SK-N-SH (cell line): ENCODE measurements around the gene CDK3. TPM values are rescaled to one million over a fixed set of nuclear protein-coding genes. Genes with fewer than 3 reads are reported as not detected.

Experiments
- CTCF ChIA-PET: fragments of 300-600, 350-600 bp; formaldehyde crosslinking; extraction: SDS; loops from one replicate; lab custom pipeline; 2021; lab: Yijun Ruan, JAX
- POLR2A ChIA-PET: fragments of 350-600 bp; sonication (Branson Sonifier 250); formaldehyde crosslinking; extraction: SDS; loops from one replicate; lab custom pipeline; 2020; ENCODE audit warnings: antibody characterized with exemption, inconsistent platforms; lab: Yijun Ruan, JAX
- DNase-seq: peaks from one replicate; pipeline ENCODE4 v3.0.0; 2012
- H2AFZ ChIP-seq: fragments of 200-600 bp; sonication (generic); 2 replicates; pipeline ENCODE4 v1.8.1; 2016; ENCODE audit warnings: antibody characterized with exemption, mild to moderate bottlenecking, low read depth
- H3F3A ChIP-seq: fragments of 200-600 bp; sonication (generic); replicated peaks from 2 replicates; pipeline ENCODE3; 2016; ENCODE audit warnings: antibody characterized with exemption, mild to moderate bottlenecking; ENCODE audit not compliant: insufficient read depth
- H3K27ac ChIP-seq, 2 experiments: fragments of 200-500 bp in 1 of 2; fragments of 200-600 bp in 1 of 2; sonication (Bioruptor generic) in 1 of 2; sonication (generic), shearing (Covaris generic) in 1 of 2; 2 replicates each; pipeline versions ENCODE4 v1.5.1 to v1.6.1; 2014 to 2016; ENCODE audit warnings: low read depth in 2 of 2, inconsistent platforms in 1 of 2, low read length in 1 of 2, mild to moderate bottlenecking in 1 of 2, mixed read lengths in 1 of 2
- H3K27me3 ChIP-seq: fragments of 200-600 bp; sonication (generic), shearing (Covaris generic); 2 replicates; pipeline ENCODE4 v1.6.1; 2016; ENCODE audit warnings: mixed run types; ENCODE audit not compliant: insufficient read depth
- H3K36me3 ChIP-seq, 2 experiments: fragments of 200-500 bp in 1 of 2; fragments of 200-600 bp in 1 of 2; sonication (Bioruptor generic) in 1 of 2; sonication (generic) in 1 of 2; replicated peaks in 1 of 2; 2 replicates each; pipeline versions ENCODE3 to v1.5.1; 2014 to 2016; ENCODE audit warnings: low read length in 1 of 2, mild to moderate bottlenecking in 1 of 2; ENCODE audit not compliant: insufficient read depth in 2 of 2, control insufficient read depth in 1 of 2
- H3K4me1 ChIP-seq, 2 experiments: fragments of 200-500 bp in 1 of 2; fragments of 200-600 bp in 1 of 2; sonication (Bioruptor generic) in 1 of 2; sonication (generic), shearing (Covaris generic) in 1 of 2; 2 replicates each; pipeline versions ENCODE4 v1.5.1 to v1.6.1; 2014 to 2016; ENCODE audit warnings: low read depth in 1 of 2, low read length in 1 of 2, mixed run types in 1 of 2; ENCODE audit not compliant: insufficient read depth in 2 of 2, control insufficient read depth in 1 of 2
- H3K4me2 ChIP-seq: fragments of 200-600 bp; sonication (generic), shearing (Covaris generic); 2 replicates; pipeline ENCODE4 v1.6.1; 2017; ENCODE audit warnings: mixed run types
- H3K4me3 ChIP-seq, 2 experiments: fragments of 200-500 bp in 1 of 2; fragments of 200-600 bp in 1 of 2; sonication (Bioruptor generic) in 1 of 2; sonication (generic), shearing (Covaris generic) in 1 of 2; 2 replicates each; pipeline versions ENCODE4 v1.5.1 to v1.8.1; 2014 to 2016; ENCODE audit warnings: low read depth in 2 of 2, inconsistent platforms in 1 of 2, low read length in 1 of 2, mild to moderate bottlenecking in 1 of 2, mixed read lengths in 1 of 2, moderate library complexity in 1 of 2
- H3K79me2 ChIP-seq: fragments of 200-600 bp; sonication (generic); 2 replicates; pipeline ENCODE4 v1.8.1; 2017; ENCODE audit warnings: mild to moderate bottlenecking; ENCODE audit not compliant: insufficient read depth
- H3K9ac ChIP-seq: fragments of 200-600 bp; sonication (generic); 2 replicates; pipeline ENCODE4 v1.6.1; 2017; ENCODE audit warnings: mixed run types
- H3K9me2 ChIP-seq: fragments of 200-600 bp; sonication (generic); 2 replicates; pipeline ENCODE4 v1.6.1; 2017; ENCODE audit warnings: mixed run types
- H3K9me3 ChIP-seq: fragments of 200-600 bp; sonication (generic); 2 replicates; pipeline ENCODE4 v1.6.1; 2017; ENCODE audit warnings: mixed run types, mild to moderate bottlenecking, moderate library complexity
- H4K20me1 ChIP-seq: fragments of 200-600 bp; sonication (generic); 2 replicates; pipeline ENCODE4 v1.6.1; 2017; ENCODE audit warnings: mild to moderate bottlenecking, mixed run types; ENCODE audit not compliant: insufficient read depth
- CHD2 ChIP-seq: fragments of 150-350 bp; IDR thresholded peaks from 2 replicates; pipeline ENCODE4 v1.6.1; 2018; ENCODE audit warnings: low read length; ENCODE audit not compliant: partially characterized antibody
- CTCF ChIP-seq: fragments of 200-600 bp; sonication (generic); IDR thresholded peaks from 2 replicates; pipeline ENCODE4 v1.6.1; 2017; ENCODE audit warnings: antibody characterized with exemption, mild to moderate bottlenecking, moderate library complexity
- EZH2phosphoT487 ChIP-seq: fragments of 200-600 bp; sonication (generic); IDR thresholded peaks from 2 replicates; pipeline ENCODE4 v1.6.1; 2017; ENCODE audit warnings: low read depth, mixed run types, mild to moderate bottlenecking, antibody characterized with exemption, moderate library complexity, borderline replicate concordance
- IRF3 ChIP-seq: fragments of 150-350 bp; IDR thresholded peaks from 2 replicates; pipeline ENCODE4 v1.6.1; 2016; ENCODE audit warnings: mild to moderate bottlenecking, low read depth, low read length
- MAX ChIP-seq: IDR thresholded peaks from 2 replicates; pipeline ENCODE4 v1.4.0; 2012; ENCODE audit warnings: low read depth
- MEF2A ChIP-seq: IDR thresholded peaks from 2 replicates; pipeline ENCODE4 v1.4.0; 2012; ENCODE audit warnings: low read depth, borderline replicate concordance
- MXI1 ChIP-seq: IDR thresholded peaks from 2 replicates; pipeline ENCODE4 v1.6.1; 2012; ENCODE audit warnings: mild to moderate bottlenecking, low read depth, low read length, improper control_type of control experiment
- NFIC ChIP-seq: IDR thresholded peaks from 2 replicates; pipeline ENCODE4 v1.4.0; 2012; ENCODE audit warnings: borderline replicate concordance
- POLR2AphosphoS5 ChIP-seq: IDR thresholded peaks from 2 replicates; pipeline ENCODE4 v1.6.1; 2012; ENCODE audit warnings: low read depth, low read length
- RAD21 ChIP-seq: IDR thresholded peaks from 2 replicates; pipeline ENCODE4 v1.6.1; 2012; ENCODE audit warnings: mild to moderate bottlenecking, low read length
- RXRA ChIP-seq: IDR thresholded peaks from 2 replicates; pipeline ENCODE4 v1.4.0; 2012; ENCODE audit warnings: low read depth, mild to moderate bottlenecking, borderline replicate concordance
- SMC3 ChIP-seq: IDR thresholded peaks from 2 replicates; pipeline ENCODE4 v1.6.1; 2012; ENCODE audit warnings: low read depth, low read length, improper control_type of control experiment
- USF2 ChIP-seq: fragments of 150-350 bp; IDR thresholded peaks from 2 replicates; pipeline ENCODE4 v1.6.1; 2017; ENCODE audit warnings: antibody characterized with exemption, low read length, low read depth, borderline replicate concordance
- ZBTB33 ChIP-seq: IDR thresholded peaks from 2 replicates; pipeline ENCODE4 v1.4.0; 2012; ENCODE audit warnings: low read depth, borderline replicate concordance
- WGBS: methylation state at CpG from one replicate; pipeline ENCODE4 v1.1.6; 2017; ENCODE audit warnings: low lambda C conversion rate; 5-methylcytosine and 5-hydroxymethylcytosine counted together
- polyA plus RNA-seq, 3 experiments: library from polyadenylated mRNA; depleted of rRNA; stranded (reverse); fragments of >200 nt; gene quantifications; 2 replicates each; pipeline ENCODE4 v1.2.3, GENCODE V29; 2012

The CDK3 gene
- polyA plus RNA-seq, 1 of the 3 experiments (the other 2 are of a cell fraction): 14.6 TPM

- H4K20me1 ChIP-seq: no peaks in the 10 kb centered on the region
- no peak overlapping the region for H2AFZ ChIP-seq
- H3K4me3 ChIP-seq: no peak overlapping the region
- no peak overlapping the region for H3K4me2 ChIP-seq
- H3K9me2 ChIP-seq: no peaks in the 10 kb centered on the region
- ChIA-PET CTCF (interaction anchor here (1.0 to 13.5 kb wide), 5 partner anchors 15 to 35 kb away, joined by 3 to 133 read pairs (median 4); no protein-coding TSS in a partner anchor), POLR2A (no interaction called here)
- WGBS: 93% methylated on average over 13 of the region's 13 CpGs
- no peaks in the 10 kb centered on the region for H3K79me2 ChIP-seq
- no peak overlapping the region for H3K9ac ChIP-seq
- TF ChIP-seq IRF3: no peak
- no peak for TF ChIP-seq RXRA
- no peak for TF ChIP-seq RAD21
- no peak for TF ChIP-seq CHD2
- no peak for TF ChIP-seq USF2
- TF ChIP-seq ZBTB33: no peak
- TF ChIP-seq MXI1: no peak
- no peak for TF ChIP-seq POLR2AphosphoS5
- TF ChIP-seq CTCF: no peak
- no peak for TF ChIP-seq EZH2phosphoT487
- no peak for TF ChIP-seq MEF2A
- no peak for TF ChIP-seq NFIC
- no peak for TF ChIP-seq SMC3
- TF ChIP-seq MAX: no peak
- peaks cover 4 to 15% of the 10 kb centered on the region in 2 experiments; a peak in 2 of 4 replicates for H3K4me1 ChIP-seq
- H3K36me3 ChIP-seq: peaks cover 16 to 18% of the 10 kb centered on the region in 2 experiments
- no peak for DNase-seq
- no peaks in the 10 kb centered on the region for H3K27me3 ChIP-seq
- no peaks in the 10 kb centered on the region for H3K9me3 ChIP-seq
- H3K27ac ChIP-seq: no peak overlapping the region
- peaks cover 16% of the 10 kb centered on the region for H3F3A ChIP-seq
Observed at GRCh38 chr17:76034428-76035350, 34.0 kb downstream of the CDK3 start.
